ENCODE results near the gene BTBD6.

Gene BTBD6

DNA sequence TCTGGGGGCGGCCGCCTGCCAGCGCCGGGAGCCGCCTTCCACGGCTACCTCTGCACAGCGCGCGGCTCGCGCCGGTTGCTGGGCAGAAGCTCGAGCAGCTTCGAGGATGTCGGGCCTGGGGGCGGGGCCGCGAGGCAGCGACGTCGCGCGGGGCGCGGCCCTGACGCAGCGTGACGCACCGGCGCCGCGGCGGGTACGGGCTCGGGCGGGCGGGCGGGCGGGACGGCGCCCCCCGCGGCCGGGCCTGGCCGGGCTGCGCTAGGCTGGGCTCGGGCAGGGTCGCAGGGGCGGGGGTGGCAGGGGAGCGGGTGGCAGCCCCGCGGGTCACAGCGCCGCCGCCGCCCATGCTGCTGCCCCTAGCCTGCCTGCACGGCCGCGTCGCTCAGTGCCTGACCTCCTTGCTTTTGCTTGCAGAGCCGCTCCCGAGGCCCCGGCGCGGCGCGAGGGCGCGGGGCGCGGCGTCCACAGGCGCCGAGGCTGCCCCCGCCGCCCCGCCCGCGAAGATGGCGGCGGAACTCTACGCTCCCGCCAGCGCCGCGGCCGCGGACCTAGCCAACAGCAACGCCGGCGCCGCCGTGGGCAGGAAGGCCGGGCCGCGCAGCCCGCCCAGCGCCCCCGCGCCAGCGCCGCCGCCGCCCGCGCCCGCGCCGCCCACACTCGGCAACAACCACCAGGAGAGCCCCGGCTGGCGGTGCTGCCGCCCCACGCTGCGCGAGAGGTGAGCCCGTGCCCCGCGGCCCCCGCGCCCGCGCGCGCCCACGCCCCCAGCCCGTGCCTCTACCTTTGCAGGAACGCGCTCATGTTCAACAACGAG, at the start of gene BTBD6:
Gene BTBD6, plus strand, starts transcription at position 166 of the 814 bp plus-strand sequence. Its CDS starts 179 bp downstream, at position 345.
- peak; percentile 62 for DNase-seq (ENCODE audit: low read depth)

DNA sequence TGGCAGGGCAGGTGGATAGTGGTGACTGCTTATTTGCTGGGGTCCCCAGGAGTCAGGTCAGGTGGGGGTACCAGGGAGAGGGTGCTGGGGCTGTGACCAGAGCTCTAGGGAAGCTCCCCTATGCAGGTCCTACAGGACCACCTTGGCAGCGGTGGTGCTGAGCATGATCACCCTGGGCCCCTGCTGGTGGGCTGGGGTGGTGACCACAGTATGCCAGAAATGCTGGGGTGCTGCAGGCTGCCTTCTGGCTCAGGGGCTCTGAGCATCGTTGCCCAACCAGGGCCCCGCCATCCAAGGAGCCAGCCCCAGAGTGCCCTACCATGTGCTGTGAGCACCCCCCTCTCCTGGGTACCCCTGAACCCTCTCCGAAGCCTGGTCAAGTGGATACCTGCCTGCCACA, 49.7 kb upstream of the BTBD6 start:
- no peak for DNase-seq (ENCODE audit: low read depth)

DNA sequence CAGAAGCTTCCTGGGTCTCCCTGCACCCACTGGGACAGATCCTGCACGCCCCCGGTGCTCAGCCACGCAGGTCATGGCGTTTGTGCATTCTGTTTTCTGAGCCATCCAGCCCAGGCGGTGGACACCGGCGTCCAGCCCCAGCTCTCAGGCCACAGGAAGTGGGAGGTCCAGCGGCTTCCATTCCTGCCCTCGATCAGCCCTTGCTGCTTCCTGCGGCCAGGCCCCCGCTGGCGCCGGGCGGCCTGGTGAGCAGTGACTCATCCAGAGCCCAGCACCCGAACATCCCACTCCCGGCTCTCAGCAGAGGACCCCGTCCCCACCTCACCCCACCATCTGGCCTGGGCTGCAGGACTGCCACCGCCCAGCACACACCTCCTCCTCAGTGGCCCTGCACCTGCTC, 49.2 kb upstream of the BTBD6 start:
- no peak for DNase-seq (ENCODE audit: low read depth)

DNA sequence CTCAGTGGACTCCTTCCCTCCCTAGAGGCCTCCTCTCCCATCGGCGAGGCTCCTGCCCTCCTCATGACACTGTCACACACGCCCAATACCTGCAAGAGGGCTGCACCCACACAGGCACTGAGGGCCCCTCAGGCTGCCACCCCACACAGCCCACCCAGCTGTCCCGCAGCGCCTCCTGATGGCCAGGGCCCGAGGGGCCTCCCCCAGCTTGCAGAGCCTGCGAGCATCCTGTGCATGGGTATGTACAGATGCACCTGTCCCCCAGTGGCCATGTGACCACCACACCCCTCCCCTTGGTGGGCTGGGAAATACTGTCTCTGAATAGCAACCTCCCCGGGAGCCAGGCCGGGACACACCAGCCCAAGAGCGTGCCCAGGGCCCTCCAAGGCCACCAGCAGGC, 48.3 kb upstream of the BTBD6 start:
- no peak for DNase-seq (ENCODE audit: low read depth)

DNA sequence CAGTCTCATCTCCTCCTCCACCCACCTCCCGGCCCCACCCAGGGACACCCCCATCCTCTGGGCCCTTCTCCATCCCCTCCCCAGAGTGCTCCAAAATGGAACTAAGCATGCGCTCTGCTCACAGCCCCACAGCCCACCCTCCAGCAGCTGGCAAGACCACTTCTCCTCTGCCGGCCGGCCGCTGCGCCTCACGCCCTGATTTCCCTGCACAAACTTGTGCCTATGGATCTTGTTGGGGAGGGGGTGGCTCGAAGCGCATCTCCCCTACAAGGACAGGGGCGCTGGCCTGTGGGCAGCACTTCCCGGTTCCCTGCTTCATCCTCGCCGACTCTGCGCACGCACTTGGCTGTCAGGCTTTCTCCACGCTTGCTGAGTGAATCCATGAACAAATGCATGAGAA, 47.7 kb upstream of the BTBD6 start:
- DNase-seq (ENCODE audit: low read depth) = no peak

DNA sequence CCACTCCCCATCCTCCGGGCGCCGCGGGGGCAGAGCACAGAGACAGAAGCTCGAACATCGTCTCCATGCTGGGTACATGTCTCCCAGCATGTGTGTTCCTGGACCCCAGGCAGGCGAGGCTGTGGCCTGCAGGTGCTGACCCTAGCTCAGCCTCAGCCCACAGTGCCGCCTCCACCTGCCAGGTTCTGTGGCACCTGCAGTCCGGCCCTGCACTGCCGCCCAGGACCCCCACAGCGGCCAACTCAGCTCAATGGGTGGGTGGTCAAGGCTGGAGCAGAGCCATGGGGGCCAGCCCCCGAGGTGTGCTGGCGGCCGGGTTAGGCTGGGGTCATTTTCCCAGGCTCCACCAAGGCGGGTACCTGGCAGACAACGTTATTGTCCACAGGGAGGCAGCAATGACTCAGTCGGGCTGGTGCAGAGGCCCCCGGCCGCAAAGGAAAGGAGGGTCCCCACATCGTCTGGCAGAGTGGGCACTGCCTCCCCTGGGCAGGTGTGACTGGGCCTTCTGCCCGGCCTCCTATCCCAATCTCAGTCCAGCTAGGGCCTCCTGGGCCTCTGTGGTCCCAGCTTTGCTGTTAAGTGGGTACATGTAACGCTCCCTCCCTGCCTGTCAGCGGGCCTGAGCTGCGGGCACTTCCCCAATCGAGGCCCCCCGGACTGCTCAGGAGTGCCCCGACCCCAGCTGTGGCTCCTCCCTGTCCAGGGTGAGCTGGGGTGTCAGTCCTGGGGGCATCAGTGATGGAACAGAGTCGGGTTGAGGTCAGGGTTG, 47.0 kb upstream of the BTBD6 start:
- DNase-seq (ENCODE audit: low read depth) = no peak

DNA sequence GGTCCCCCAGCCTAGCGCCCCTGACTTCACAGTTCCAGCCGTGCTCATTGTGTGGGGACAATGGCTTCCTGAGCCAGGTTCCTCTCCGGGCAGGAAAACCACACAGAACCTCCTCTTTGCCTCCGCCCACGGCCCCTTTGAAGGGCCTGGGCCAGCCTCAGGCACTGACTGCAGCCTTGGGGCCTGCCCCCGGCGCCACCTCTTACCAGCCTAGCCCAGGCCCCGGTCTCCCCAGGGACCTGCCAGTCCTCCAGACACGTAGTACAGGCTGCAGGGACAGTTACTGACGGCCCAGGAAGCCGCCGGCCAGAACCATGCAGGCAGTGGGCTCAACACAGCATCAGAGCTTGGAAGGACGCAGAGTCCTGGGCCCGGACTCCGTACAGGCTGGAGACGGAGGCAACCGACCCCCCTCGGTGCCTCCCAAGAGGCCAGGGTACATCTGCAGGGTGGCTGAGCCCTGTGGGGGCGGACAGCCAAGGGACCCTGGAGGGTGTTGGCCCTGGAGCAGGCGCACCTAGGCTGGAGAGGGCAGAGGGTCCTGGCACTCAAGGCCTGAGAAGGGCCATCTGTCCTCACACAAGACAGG, 46.3 kb upstream of the BTBD6 start:
- no peak for DNase-seq (ENCODE audit: low read depth)

DNA sequence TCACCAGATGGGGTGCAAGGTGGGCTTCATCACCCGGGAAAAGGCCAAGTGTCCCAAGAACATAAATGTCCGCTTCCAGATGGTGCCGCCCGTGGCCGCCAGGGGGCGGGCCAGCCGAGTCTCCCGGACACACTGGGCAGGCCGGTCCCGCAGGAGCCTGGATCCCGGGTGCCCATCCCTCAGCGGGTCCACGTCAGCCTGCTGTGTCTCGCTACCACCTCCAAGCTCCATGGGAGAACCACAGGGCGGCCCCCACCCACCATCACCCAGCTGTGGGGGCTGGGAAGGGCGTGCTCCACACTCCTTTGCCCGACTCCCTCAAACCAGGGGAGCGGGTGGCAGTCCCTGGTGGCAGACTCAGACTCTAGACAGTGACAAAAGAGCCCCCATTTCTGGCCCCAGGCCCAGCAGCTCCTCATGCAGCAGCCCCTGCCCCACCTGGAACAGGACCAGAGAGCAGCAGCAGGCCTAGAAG, 45.2 kb upstream of the BTBD6 start:
- peak; percentile 22 for DNase-seq (ENCODE audit: low read depth)

DNA sequence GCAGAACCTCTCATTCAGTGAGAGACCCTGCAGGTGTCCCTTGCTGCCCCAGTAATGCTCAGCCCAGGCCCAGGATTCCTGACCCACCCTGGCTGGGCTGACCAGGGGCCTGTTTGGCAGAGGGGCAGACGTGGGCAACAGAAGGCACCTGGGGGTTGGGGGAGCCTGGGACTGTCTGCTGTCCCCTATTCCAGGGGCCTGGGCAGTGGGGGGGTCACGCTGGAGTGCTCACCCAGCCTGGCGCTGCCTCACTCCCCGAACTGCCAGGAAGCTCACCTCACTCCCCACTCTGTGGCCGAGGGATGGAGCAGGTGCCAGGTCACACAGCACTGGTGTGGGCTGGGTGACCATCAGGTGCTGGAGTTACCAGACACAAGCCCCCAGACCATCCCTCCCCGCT, 44.6 kb upstream of the BTBD6 start:
- DNase-seq (ENCODE audit: low read depth) = no peak

DNA sequence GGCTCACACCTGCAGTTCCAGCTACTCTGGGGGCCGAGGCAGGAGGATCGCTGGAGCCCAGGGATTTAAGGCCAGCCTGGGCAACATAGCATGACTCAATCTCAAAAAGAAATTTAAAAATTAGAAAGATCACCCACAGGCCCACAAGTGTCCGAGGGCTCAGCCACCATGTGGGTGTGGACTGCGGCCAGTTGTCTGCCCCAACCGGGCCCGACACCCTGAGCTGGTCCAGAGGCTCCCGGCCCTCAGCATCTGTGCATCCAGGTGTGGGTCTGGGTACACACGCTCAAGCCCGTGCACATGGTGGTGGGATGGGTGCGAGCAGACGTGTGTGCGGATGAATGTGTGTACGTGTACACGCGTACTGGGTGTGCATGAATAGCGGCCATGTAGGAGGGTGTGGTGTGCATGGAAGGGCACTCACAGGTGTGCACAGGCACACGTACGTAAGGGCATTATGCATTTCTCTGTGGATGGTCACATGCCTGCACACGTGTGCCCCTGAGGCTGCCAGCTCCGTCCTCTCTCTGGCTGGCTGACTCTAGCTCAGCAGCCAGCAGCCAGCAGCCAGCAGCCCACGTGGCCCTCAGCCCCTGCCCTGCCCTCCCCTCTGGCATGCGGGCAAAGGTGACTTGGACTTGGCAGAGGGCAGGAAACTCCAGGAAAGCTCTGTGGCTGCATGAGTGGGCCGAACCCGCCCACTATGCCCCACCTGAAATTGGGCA, 44.0 kb upstream of the BTBD6 start:
- peak; percentile 5 for DNase-seq (ENCODE audit: low read depth)

DNA sequence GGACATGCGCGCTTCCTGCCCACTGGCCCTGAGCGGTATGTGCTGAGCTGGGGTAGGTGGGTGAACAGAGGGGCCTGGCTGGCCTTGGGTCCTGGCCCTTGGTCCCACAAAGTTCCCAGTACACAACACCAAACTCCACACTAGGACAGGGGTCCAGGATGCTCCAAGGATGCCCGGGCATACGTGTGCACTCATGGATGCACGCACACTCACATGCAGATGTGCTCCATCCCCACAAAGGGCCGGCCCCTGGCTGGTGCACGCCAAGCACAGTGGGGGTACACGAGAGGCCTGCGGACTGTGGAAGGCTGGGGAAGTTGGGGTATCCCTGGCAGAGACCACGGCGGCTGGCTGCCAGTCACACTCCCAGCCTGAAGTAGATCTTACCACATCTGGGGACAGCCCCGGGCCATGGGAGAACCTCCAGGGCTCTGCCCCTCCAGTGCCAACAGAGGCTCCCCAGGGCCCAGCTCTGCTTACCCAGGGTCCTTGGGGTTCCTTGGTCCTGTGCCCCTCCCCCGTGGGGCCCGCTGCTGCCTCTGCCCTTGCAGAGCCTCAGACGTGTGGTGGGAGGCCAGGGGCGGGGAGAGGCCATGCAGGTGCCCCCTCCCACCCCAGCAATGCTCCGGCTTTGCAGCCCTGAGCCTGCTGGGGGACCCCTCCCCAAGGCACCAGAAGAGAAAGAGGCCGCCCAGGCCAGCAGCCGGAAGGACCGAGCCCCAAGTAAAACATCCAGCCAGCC, 43.2 kb upstream of the BTBD6 start:
- no peak for DNase-seq (ENCODE audit: low read depth)

DNA sequence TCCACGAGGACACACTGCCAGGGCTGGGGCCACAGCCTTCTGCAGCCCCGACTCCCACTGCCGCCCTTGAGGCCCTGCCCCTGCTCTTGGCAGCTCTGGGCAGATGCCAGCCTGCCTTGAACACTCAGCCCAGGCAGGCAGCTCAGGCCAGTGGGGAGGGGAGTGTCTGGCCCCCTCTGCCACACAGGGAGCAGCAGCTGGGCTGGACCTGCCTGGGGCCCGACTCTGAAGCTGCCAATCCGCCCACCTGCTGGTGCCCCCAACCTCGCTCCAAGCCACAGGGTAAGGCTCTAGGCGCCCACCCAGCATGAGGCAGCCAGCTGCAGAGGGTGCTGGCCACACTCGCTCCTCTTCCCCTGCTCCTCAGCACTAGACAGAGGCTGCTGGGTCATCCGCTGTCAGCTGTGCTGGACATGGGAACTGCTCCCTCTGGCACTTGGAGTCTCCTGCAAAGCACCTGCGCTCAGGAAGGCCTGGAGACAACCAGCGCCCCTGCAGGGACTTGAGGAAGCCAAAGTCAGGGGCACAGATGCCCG, 42.6 kb upstream of the BTBD6 start:
- no peak for DNase-seq (ENCODE audit: low read depth)

DNA sequence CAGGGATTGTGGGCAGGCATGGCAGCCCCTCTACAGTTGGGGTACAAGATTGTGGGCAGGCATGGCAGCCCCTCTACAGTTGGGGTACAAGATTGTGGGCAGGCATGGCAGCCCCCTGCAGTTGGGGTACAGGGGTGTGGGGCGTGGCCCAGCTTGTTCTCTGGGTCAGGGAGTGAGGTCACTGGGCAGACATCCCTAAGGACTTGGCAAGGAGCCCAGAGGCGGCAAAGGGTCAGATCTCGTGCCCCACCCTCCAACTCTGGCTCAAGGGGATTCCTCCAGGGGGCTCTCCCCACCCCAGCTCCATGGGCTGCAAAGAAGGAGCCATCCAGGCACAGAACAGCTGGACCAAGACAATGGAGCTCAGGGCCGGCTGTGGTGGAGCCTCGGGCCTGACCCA, 41.5 kb upstream of the BTBD6 start:
- no peak for DNase-seq (ENCODE audit: low read depth)

DNA sequence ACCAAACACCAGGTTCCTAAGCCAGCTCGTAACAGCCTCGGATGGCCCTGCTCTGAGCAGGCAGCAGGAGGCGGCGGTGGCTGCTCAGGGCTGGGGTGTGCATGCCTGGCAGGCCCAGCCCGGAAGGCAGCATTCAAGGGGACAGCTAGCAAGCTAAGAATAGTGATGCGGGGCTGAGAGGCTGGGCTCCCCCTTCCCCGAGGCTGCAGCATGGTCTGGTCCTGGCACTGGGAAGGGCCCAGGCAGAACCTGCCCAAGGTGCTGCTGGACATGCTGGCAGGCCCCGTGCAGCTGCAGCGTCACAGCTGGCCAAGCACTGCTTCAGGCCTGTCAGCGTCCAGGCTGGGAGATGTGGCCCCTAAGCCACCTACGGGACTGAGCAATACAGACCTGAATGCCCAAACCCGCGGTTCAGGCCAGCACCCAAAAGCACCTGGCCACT, 40.9 kb upstream of the BTBD6 start:
- no peak for DNase-seq (ENCODE audit: low read depth)

DNA sequence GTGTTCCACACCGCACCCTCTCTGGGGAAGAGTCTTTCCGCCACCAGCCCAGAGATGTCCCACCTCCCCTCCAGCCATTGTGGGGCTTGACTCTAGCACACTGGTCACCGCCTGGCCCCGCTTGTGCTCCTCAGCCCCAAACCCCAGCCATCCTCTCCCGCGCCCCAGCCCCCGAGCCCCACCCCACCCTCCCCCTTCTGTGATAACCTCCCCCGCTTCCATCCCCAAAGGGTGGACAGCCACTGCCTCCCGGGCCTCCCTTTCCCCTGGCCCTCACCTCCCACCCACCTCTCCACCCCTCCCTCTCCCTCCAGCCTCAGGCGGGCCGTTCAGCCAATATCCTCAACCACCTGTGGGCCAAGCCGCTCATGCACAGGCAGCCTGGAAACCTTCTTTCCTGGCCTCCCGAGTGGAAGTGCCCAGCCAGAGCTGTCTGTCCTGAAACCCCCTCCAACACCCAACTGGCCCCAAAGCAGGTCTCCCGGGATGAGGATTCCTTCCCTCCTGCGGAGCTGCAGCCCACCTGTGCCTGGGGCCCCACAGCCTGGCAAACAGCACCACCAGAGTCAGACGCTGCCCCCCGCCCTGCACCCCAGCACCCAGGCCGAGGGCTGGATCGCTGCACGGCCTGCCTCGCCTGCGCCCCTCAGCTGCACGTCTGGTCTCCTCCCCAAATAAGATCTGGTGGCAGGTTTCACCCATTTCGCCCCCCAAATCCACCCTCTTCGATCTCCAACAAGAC, 40.2 kb upstream of the BTBD6 start:
- no peak for DNase-seq (ENCODE audit: low read depth)

DNA sequence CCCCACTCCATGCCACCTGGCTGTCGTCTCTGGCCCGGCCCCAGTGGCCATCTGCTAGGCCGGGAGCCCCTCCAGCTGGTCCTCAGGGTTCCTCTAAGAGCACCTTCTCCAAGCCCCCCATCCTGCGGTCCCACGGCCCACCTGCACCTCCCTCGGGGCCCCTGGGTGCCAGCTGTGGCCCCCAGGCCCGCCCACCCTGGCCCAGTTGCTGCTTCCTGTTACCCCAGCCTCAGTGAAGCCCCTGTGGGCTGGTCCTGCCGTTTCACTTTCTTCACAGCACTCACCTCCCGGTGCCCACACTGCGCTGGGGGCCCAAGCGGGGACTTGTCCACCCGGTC, 39.6 kb upstream of the BTBD6 start:
- DNase-seq (ENCODE audit: low read depth) = no peak

DNA sequence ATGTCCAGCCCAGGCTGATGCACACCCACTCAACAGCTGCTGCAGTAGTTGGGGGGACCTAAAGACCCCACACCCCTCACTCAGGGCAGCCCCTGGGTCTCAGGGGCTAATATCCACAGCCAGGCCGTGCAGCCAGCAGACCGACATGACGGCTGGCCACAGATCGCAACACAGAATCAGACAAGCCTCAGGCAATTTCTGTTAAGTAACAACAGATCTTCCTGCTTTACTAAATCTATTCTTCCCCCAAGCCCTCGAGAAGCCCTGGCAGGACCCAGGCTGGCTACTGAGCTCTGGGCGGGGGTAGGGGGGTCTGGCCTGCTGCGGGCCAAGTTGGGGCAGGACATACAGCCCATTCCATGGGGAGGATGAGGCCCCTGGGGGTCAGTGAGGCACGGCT, 39.2 kb upstream of the BTBD6 start:
- no peak for DNase-seq (ENCODE audit: low read depth)

DNA sequence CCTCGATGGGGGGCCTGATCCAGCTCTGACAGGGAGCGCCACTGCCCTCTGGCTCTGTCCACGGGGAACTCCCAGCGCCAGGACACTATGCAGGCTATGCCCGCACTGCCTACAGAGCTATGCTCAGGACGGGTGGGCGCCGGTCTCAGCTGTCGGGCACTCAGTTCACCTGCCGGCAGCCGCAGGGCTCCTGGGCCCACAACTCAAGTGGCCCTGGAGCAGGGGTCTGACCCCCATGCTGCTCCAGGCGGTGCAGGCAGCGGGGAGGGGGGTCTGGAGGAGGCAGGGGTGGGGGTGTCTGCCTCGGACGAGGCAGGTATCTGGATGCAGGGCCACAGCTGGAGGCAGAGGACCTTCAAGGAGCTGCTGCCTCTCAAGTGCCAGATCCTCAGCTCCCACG, 38.7 kb upstream of the BTBD6 start:
- no peak for DNase-seq (ENCODE audit: low read depth)

DNA sequence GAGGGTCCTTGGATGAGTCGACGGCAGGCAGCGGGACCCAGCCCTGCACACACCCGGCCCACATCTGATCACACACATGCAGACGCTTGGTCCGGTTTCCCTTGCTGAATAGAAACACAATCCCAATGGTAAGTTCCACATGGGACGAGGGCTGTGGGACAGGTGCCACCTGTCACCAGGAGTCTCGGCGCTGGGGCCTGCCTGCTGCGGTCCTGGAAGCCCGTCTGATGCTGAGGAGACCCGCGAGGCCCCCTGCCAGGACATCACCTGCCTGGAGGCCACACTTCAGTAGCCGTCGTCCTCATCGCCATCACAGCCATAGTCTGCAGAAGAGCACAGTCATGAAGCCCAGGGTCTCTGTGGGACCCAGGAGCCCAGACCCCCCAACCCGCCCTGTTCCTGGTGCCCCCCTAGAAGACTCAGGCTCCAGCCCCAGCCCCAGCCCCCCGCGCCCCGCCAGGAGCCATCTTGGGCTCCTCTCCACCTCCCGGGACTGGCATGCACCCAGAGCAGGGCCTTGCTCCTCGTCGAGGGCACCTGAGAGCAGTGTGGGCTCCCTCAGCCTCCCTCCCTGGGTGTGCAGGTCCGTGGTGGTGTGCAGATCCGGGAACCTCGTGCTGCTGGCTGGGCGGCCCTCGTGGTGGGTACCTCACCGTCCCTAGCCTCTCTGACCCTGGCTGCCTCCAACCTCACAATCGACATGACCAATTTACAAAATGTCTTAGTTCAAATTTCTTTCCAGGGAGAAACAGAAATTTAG, 37.9 kb upstream of the BTBD6 start:
- DNase-seq (ENCODE audit: low read depth) = no peak

Data from fibroblast of the conjunctiva (primary cell).